Stimulated activated CD4-positive, alpha-beta T cell treated with anti-CD3 and anti-CD28 coated beads, Interleukin-4, amount 100 ng/mL, for 48 hours (primary cell): ENCODE measurements around the gene USH2A.

Source experiments
- DNase-seq, 2 donors: peaks; one replicate each; pipeline ENCODE4 v3.0.0-alpha.2; 2020; ENCODE audit warnings: low read depth in 2 of 2

USH2A gene

DNA sequence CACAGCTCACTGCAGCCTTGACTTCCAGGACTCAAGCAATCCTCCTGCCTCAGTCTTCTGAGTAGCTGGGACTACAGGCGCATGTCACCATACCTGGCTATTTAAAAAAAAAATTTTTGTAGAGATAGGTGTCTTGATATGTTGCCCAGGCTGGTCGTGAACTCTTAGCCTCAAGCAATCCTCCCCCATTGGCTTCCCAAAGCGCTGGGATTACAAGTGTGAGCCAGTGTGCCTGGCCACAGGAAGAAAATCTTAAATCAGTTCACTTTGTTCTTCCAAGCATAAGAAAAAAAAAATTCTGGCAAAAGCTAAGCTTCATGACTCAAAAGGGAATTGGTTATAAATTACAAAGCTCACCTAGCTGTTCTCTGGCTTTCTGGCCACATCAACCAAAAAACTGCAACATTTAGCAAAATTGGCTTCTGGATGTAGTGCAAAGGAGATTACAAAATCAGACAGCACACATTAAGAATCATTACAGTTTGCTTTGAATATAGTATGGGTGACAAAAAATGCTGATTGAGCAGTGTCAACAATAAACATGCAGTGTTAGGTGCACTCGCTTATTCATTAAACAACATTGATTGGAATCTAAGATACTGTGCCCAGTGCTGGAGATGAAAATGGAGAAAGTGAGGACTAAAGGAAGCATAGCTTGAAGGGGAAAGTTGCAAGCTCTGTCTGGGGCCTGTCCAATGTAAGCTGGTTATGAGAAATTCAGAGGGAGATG is 779.5 kb downstream of the USH2A start:
- DNase-seq = no peak

GRCh38 chr1:215640429-215641148 is 782.7 kb downstream of the USH2A start:
- DNase-seq = no peak

DNA sequence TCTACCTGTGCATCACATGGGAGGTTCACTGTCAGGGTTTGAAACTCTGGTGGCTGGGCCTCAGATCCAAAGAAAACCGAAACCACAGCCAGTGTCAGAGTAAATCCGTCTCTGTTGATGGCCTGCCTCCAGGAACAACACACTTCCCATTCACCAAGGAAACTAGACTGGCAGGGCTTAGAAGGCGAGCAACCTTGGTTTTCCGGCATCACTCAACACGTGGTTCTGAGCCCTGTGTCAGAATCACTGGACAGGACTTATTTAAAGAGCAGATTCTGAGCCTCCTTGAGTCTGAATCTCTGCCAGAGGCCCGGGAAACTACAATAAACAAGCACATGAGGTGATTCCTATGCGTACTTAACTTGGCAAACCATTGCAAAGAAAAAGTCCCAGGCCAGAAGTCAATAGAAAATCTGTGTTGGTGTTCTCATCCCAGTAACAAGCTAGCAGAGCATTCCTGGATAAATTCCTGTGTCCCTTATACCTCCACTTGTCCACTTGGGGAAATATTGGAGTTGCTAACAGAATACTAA is 786.1 kb downstream of the USH2A start:
- DNase-seq = no peak

- no peak for DNase-seq
Measured at GRCh38 chr1:215636258-215636965, 786.8 kb downstream of the USH2A start.

DNA sequence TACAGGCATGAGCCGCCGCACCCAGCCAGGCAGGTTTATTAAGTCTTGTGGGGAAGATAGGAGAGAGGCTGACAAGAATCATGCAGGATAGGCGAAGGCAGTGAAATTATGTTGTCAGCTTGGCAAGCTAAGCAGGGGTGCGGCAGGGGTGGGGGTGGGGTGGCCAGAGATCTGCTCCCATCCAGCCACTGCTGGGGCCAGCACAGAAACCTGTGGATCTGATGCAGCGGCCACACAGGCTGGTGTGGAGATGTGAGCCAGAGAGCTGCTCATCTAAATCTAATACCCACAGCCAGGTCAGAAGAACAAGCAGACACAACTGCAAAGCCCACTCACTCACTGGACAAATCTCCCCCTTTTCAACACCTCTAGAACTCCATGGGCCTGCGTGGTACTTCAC is 787.4 kb downstream of the USH2A start:
- no peak for DNase-seq

- DNase-seq = no peak
Measured at GRCh38 chr1:215631489-215631888, 791.8 kb downstream of the USH2A start.

DNA sequence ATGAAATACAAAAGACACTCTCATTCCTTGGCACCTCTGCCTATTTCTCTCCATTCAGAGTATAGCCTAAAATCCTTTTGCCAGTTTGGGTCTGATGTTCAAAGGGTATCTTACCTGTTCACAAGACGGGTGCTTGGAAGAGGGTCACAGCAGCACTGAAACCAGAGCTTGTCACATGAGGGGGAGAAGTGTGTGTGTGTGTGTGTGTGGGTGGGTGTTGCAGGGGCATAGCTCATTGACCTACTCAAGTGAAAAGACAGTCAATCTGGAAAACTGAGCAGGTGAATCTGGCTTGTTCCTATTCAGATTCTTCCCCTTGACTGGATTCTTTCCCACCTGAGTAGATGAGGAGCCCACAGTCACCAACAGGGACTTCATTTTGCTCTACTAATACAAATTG is 792.2 kb downstream of the USH2A start:
- DNase-seq = no peak

DNA sequence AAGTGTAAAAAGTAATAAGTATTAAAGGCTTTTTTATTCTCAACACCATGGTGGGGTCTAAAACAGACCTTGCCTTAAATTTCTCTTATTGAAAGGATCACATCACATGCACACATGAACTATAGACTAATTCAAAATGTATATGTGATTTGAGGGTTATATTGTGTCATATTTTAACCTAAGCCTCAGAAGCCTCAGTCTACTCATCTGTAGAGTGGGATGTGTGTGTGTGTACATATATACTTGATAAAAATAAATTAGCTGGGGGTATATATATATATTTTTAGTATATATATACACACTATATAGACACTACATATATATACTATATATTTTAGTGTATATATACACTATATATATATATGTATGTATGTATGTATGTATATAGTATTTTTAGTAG is 797.3 kb downstream of the USH2A start:
- no peak for DNase-seq

- no peak for DNase-seq
Measured at GRCh38 chr1:215623162-215623561, 800.1 kb downstream of the USH2A start.

DNA sequence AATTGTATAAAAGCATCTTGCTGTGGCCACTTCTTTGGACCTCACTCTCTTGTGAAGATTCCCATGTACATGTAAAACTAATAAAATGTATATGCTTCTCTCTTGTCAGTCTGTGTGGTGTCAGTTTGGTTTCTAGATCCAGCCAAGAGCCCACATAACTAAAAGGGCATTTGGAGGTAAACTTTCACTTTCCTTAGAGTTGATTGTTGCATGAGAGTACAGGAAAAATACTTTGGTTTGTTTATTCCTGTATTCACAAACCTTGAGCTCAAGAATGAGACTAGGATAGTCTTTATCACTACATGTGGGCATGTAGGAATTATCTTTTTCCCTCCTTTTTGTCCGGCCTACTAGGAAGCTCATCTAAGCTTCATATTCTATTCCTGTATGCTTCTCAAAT is 805.3 kb downstream of the USH2A start:
- DNase-seq = no peak

DNA sequence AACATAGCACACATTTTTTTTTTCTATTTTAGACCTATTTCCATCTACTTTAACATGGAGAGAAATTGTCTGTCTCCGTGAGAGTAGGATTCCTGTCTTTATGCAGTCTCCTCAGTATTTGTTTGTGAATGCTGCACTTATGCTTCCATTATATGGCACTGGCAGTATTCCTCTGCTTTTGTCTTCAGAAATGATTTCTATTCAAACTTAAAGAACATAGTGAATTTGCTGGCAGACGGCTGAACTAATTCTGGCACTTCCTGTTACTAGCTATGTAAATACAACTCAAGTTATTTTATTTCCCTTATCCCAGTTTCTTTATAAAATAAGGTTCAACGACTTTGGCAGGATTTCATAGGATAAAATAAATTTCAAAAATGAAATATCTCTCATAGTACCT is 810.9 kb downstream of the USH2A start:
- no peak for DNase-seq

- no peak for DNase-seq
Measured at GRCh38 chr1:215608646-215609045, 814.6 kb downstream of the USH2A start.

GRCh38 chr1:215607412-215607811 is 815.8 kb downstream of the USH2A start:
- no peak for DNase-seq

DNA sequence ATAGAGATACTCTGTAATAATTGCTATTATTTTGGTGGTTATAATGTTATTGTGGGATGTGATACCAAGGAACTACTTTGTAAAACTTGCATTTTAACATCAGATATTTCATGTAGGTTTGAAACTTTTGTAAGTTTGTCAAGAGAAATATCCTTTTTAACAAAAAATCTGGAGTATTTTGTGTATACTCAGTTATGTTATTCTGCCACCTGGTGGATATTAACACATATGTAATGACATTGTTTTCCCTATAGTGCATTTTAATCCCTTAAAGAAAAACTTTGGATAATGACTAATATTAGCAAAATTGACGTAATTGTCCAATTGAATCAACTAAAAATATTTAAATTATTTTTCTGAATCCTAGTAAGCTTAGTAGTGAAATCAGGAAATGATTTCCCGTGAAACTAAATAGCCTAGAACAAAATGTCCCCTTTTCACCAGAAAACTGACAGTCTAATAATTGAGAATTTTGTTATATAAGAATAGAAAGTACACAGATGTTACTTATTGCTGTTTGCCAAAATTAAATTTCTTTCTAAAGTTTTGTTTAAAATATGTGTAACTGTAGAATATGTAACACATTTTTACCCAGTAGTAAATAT is 816.6 kb downstream of the USH2A start:
- DNase-seq = no peak

GRCh38 chr1:215606036-215606435 is 817.2 kb downstream of the USH2A start:
- no peak for DNase-seq

DNA sequence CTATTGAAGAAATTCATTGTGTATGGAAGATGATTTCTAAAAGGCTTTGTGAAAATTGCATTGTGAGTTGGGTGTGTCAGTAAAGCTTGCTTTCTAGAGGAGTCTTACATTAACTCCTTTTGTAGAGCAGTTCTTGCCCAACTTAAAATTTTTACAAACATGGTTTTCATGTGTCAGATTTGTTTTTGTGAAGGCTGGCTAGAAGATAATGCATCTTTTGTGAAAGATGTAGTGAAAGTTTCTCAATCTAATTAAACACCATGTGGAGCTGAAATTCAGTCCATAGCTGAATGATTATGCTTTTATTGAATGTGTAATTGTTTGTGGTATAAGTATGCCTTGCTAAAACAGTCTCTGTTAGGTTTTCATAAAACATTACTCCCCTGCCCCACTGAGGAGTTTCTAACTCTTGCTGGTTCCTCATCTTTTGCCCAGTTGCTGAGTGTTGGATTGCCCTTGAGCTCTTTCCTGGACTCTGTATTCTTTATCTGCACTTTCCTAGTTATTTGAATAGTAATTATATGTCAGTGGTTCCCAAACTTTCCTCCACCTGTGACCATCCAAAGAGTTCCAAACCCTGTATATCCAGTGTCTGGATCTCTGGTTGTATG is 818.1 kb downstream of the USH2A start:
- DNase-seq = no peak

GRCh38 chr1:215603319-215603718 is 819.9 kb downstream of the USH2A start:
- no peak for DNase-seq

GRCh38 chr1:215601276-215601675 is 822.0 kb downstream of the USH2A start:
- DNase-seq = no peak

DNA sequence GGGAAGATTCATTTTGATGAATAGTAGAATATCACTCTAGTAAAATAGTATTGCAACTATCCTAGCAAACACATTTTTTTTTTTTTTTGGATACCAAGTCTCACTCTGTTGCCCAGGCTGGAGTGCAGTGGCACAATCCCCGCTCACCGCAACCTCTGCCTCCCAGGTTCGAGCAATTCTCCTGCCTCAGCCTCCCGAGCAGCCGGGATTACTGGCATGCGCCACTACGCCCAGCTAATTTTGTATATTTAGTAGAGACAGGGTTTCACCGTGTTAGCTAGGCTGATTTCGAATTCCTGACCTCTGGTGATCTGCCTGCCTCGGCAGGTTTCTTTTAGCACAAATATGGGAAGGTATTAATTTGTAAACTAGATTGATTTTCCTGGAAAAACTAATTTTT is 822.4 kb downstream of the USH2A start:
- no peak for DNase-seq

GRCh38 chr1:215600258-215600792 is 822.9 kb downstream of the USH2A start:
- no peak for DNase-seq

DNA sequence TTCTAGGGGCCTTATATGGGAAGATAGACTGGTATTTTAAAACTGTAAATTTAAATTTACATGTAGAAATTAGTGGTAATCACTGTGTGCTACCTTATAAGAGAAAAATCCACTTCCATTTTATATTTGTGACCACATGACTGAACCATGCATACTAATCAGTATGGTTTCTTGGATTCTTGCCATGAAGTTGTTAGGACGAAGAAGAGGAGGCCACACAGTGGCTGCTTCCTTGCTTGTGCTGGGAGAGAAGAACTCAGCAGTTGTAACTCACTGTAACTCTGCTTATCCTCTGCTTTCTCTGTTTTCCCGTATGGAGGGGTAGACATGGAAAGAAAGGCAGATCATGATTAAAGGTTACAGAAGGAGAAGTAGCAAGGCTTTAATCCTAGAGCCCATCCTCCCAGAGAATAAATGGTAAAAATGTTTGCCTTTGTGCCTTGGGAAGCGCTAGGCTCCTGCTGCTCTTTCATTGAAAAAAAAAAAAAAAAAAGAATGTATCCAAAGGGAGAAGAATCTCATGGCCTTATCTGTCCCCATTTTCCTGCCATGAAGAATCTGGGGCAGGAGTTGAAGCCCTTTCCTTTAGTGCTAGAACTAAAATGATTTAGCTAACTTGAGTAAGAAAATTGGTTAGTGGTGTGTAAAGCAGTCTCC is 823.7 kb downstream of the USH2A start:
- DNase-seq = no peak
